Upper lobe of left lung (tissue), 6 donors: ENCODE measurements around the gene NHSL2. TPM values are rescaled to one million over a fixed set of nuclear protein-coding genes. Genes with fewer than 3 reads are reported as not detected.

Experiments used
- ATAC-seq, 2 donors: fragments of 200-7000 bp; cut with Tn5 transposase; one replicate each; pipeline ENCODE4 v1.9.1; 2022; ENCODE audit warnings: mild to moderate bottlenecking in 2 of 2, moderate library complexity in 2 of 2; ENCODE audit not compliant: low FRiP score in 2 of 2
- DNase-seq, 2 donors: peaks; one replicate each; pipeline ENCODE4 v3.0.0-alpha.2; 2019 to 2020
- H3K27ac ChIP-seq, 4 donors: fragments of 200-600 bp; sonication (generic); one replicate each; pipeline ENCODE4 v1.5.1; 2016 to 2019
- H3K27me3 ChIP-seq, 4 donors: fragments of 200-600 bp; sonication (generic); one replicate each; pipeline ENCODE4 v1.5.1; 2017 to 2019
- H3K36me3 ChIP-seq, 4 donors: fragments of 200-600 bp; sonication (generic); one replicate each; pipeline ENCODE4 v1.5.1; 2016 to 2019
- H3K4me1 ChIP-seq, 4 donors: fragments of 200-600 bp; sonication (generic); one replicate each; pipeline ENCODE4 v1.5.1; 2018 to 2019
- H3K4me3 ChIP-seq, 4 donors: fragments of 200-600 bp; sonication (generic); one replicate each; pipeline ENCODE4 v1.5.1; 2017 to 2019; ENCODE audit warnings: mild to moderate bottlenecking in 2 of 4, moderate library complexity in 1 of 4
- H3K9me3 ChIP-seq, 4 donors: fragments of 200-600 bp; sonication (generic); one replicate each; pipeline ENCODE4 v1.5.1; 2018 to 2019
- EP300 ChIP-seq, 4 donors: sonication (generic); formaldehyde crosslinking; IDR thresholded peaks; one replicate each; pipeline ENCODE4 v1.5.1; 2017; ENCODE audit warnings: antibody characterized with exemption in 4 of 4, control low read depth in 2 of 4
- POLR2A ChIP-seq, 4 donors: fragments of 450-650 bp; IDR thresholded peaks; one replicate each; pipeline ENCODE4 v1.5.1; 2016 to 2017; ENCODE audit warnings: antibody characterized with exemption in 4 of 4, mild to moderate bottlenecking in 2 of 4
- POLR2AphosphoS5 ChIP-seq, 2 donors: sonication (generic); formaldehyde crosslinking; IDR thresholded peaks; one replicate each; pipeline ENCODE4 v1.5.1; 2017; ENCODE audit warnings: antibody characterized with exemption in 2 of 2
- WGBS, 2 donors: methylation state at CpG; one replicate each; pipeline ENCODE4 v1.1.5; 2017 to 2018; 5-methylcytosine and 5-hydroxymethylcytosine counted together
- total RNA-seq, 6 donors: library from RNA; depleted of rRNA in 4 of 6; stranded (reverse); fragments of >200 nt in 4 of 6; gene quantifications; one replicate each; pipeline versions ENCODE4 v1.1.0 to v1.2.1, GENCODE V29; 2016 to 2021
- TF ChIP-seq, protein P1 (sequence below), 6 experiments: fragments of 450-650 bp in 4 of 6; fragments of 200-600 bp in 2 of 6; sonication (generic) in 2 of 6; IDR thresholded peaks; one replicate each; pipeline ENCODE4 v1.5.1; 2016 to 2019; ENCODE audit warnings: antibody characterized with exemption in 6 of 6
- donor health status: DM: no; HTN: no; CAD: no; lungs with moderate emphysema.
- donor health status: DM: no; HTN: yes; CAD: no; lungs with severe emphysema.

Gene NHSL2
- total RNA-seq, 6 donors from 2014 or later: 5.8 to 18.3 (median 9.9) TPM

DNA sequence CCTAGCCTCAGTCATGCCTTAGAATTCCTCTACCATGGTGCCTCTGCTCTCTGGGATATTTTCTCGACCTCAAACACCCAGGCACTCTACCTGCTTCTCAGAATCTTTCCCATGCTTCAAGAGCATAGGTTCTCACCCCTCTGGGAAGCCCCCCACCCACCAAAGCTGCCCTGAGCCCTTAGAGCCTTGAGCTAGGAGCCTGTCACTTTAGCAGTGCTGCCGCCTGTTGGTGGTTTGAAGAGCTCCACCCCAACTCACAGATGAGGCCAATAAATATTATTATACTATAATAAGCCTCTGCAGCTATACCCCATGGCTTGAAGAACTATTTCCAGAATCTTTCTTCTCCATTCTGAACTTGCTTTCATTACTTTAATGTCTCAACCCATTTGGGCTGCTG lies 111.3 kb downstream of the NHSL2 start:
- ATAC-seq: no peak
- 37 to 77% methylated on average over 2 of the region's 2 CpGs for WGBS, 2 donors
- no peak for DNase-seq
- TF ChIP-seq, protein P1, sequence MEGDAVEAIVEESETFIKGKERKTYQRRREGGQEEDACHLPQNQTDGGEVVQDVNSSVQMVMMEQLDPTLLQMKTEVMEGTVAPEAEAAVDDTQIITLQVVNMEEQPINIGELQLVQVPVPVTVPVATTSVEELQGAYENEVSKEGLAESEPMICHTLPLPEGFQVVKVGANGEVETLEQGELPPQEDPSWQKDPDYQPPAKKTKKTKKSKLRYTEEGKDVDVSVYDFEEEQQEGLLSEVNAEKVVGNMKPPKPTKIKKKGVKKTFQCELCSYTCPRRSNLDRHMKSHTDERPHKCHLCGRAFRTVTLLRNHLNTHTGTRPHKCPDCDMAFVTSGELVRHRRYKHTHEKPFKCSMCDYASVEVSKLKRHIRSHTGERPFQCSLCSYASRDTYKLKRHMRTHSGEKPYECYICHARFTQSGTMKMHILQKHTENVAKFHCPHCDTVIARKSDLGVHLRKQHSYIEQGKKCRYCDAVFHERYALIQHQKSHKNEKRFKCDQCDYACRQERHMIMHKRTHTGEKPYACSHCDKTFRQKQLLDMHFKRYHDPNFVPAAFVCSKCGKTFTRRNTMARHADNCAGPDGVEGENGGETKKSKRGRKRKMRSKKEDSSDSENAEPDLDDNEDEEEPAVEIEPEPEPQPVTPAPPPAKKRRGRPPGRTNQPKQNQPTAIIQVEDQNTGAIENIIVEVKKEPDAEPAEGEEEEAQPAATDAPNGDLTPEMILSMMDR (IDR thresholded peaks at IDR 0.05): peak in 2 of 6 experiments; percentile 9 to 32
- no peak for TF ChIP-seq POLR2A (IDR thresholded peaks at IDR 0.05)
- peaks cover 3 to 12% (median 4%) of the 10 kb centered on the region in 4 donors for H3K4me1 ChIP-seq
- no peak overlapping the region for H3K27ac ChIP-seq
- H3K36me3 ChIP-seq: no peaks in the 10 kb centered on the region
- H3K9me3 ChIP-seq: no peaks in the 10 kb centered on the region
- H3K27me3 ChIP-seq: peaks cover 0 to 4% (median 0%) of the 10 kb centered on the region in 4 donors
- no peak overlapping the region for H3K4me3 ChIP-seq

DNA sequence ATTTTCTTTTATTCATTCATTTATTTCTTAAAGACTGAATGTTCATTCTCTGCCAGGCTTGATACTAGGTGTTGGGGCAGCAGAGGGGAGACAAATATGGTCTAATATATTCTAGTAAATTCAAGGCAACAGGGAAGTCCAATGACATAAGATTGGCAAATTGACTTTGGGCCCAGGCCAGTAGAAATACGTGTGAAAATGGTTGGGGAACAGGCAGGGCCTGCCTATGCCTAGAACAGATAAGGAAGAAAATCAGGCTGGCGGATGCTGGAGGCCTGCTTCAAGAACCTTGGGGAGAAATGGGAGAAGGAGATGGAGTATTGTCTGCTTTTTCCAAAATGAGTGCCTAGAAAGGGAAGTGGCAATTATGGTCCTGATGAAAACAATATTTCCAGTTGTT lies 112.4 kb downstream of the NHSL2 start:
- Histone ChIP-seq H3K27ac (no peak overlapping the region), H3K9me3 (no peaks in the 10 kb centered on the region), H3K4me1 (peaks cover under 1 to 11% (median 3%) of the 10 kb centered on the region in 4 donors), H3K27me3 (no peaks in the 10 kb centered on the region), H3K4me3 (no peak overlapping the region), H3K36me3 (no peaks in the 10 kb centered on the region)
- ATAC-seq: no peak
- TF ChIP-seq POLR2A (IDR thresholded peaks at IDR 0.05) (no peak), EP300 (IDR thresholded peaks at IDR 0.05) (no peak), POLR2AphosphoS5 (IDR thresholded peaks at IDR 0.05) (no peak)
- TF ChIP-seq, protein P1 (IDR thresholded peaks at IDR 0.05): no peak
- WGBS, 2 donors: 59 to 82% methylated on average over 2 of the region's 2 CpGs
- DNase-seq: no peak

DNA sequence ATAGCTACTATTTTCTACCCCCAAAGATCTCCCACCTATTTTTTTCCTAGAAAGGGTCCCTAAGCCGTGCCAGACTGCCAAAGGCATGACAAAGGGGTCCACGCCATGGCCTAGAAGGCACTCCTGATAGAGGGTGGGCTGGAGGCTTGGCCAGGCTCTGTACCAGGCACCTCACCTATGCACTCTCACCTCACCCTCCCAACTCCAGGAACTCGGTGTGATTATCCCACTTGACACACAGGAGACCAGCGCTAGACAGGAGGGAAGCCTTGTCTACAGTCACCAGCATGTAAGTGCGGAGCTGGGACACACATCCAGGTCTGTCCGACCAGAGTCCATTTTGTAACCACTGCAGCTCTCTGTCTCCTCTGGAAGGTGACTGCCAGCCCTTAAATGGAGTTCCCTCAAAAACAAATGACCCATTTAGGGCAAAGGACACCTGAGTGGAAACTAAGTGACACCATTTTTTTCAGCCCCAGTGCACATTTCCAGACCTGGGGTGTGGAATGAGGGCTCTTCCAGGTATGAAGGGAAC lies 114.7 kb downstream of the NHSL2 start:
- ATAC-seq (no peak), DNase-seq (no peak)
- Histone ChIP-seq H3K27me3 (no peaks in the 10 kb centered on the region), H3K27ac (no peak overlapping the region), H3K36me3 (no peaks in the 10 kb centered on the region), H3K9me3 (no peaks in the 10 kb centered on the region), H3K4me3 (no peak overlapping the region), H3K4me1 (peaks cover 0 to 7% (median 5%) of the 10 kb centered on the region in 4 donors)
- WGBS, 2 donors: 78 to 91% methylated on average over 5 to 6 of the region's 6 CpGs
- TF ChIP-seq EP300 (IDR thresholded peaks at IDR 0.05) (no peak), POLR2AphosphoS5 (IDR thresholded peaks at IDR 0.05) (no peak)

DNA sequence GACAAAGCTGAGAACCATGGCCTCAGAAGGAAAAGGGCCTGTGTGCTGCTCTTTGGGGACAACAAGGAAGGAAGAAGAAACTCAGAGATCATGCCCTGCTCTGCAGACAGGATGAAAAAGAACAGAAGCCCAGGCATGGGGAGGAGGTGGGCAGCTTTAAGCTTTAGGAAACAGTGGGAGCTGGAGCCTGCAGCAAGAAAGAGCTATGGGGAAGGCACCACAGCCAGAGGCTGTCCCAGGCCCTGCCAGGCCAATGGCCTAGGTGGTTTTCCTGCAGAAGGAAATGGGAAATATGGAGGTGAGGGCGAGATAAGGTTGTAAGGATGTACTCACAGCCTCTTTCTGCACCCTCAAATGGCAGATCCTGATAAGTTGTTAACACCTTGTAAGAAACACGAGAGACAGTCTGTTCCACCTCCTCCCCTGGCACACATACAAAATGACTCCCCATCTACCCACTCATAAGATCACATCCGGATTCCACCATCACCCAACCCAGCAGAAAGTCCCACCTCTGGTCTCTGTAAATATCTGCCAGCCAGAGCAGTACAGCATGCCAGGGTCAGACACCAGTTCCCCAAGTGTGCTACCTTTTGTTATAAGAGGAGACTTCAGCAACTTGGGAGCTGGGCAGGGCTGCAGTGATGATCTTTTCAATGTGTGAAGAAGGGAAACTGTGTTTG lies 115.8 kb downstream of the NHSL2 start:
- TF ChIP-seq POLR2A (IDR thresholded peaks at IDR 0.05) (no peak), POLR2AphosphoS5 (IDR thresholded peaks at IDR 0.05) (no peak), EP300 (IDR thresholded peaks at IDR 0.05) (no peak)
- TF ChIP-seq, protein P1 (IDR thresholded peaks at IDR 0.05): no peak
- Histone ChIP-seq H3K27me3 (no peaks in the 10 kb centered on the region), H3K4me1 (peaks cover 0 to 7% (median 5%) of the 10 kb centered on the region in 4 donors), H3K36me3 (no peaks in the 10 kb centered on the region), H3K27ac (no peak overlapping the region), H3K9me3 (no peaks in the 10 kb centered on the region), H3K4me3 (no peak overlapping the region)
- 28 to 30% methylated on average over 2 to 3 of the region's 3 CpGs for WGBS, 2 donors
- ATAC-seq (no peak), DNase-seq (no peak)

DNA sequence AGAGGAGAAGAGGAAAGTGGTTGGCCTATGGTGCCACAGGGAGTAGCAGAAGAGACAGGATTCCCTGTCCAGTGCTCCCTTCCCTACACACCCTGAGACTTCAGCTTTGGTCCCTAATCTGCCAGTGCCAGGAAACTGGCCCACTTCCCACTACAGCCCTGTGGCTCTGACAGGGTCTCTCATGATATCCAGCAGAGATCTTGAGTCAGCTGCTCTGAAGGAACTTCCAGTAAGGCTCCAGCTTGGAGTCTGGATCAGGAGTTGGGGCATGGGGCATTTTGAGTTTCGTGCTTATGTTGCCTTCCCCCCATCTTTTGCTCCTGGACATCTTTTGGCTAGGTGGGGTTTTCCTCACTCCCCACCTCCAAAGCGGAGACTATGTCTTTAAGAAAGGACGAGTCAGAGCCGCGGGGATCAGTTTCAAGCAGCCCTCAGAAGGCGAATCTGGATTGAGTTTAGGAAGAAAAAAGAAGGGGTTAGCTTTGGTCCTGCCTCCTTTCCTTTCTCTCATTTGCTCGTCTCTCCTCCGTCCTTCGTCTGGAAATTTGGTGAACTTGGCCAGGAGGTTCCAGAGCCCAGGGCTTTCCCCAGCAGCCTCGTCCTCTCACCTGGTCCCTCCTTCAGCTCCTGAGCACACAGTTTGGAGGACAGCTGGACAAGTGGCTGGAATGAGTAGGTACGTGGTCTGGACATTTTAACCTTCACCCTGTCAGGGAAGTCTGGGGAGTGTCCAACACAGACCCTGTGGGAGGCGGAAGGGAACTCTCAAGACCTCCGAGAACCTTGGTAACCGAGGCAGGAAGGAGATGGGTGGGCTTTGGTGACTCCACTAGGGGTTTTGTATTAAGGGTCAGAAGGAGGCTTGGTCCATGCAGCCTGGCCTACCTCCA lies 116.6 kb downstream of the NHSL2 start:
- no peak overlapping the region for H3K27ac ChIP-seq
- no peaks in the 10 kb centered on the region for H3K27me3 ChIP-seq
- WGBS, 2 donors: 74 to 78% methylated on average over 8 to 14 of the region's 14 CpGs

More for the DNA sequence above, 116.6 kb downstream of the NHSL2 start:
- Histone ChIP-seq H3K9me3 (no peaks in the 10 kb centered on the region), H3K36me3 (no peaks in the 10 kb centered on the region), H3K4me3 (no peak overlapping the region), H3K4me1 (peaks cover 0 to 7% (median 5%) of the 10 kb centered on the region in 4 donors)
- TF ChIP-seq POLR2A (IDR thresholded peaks at IDR 0.05): no peak
- no peak for TF ChIP-seq EP300 (IDR thresholded peaks at IDR 0.05)
- TF ChIP-seq, protein P1 (IDR thresholded peaks at IDR 0.05): no peak
- TF ChIP-seq POLR2AphosphoS5 (IDR thresholded peaks at IDR 0.05): no peak
- DNase-seq (no peak), ATAC-seq (no peak)
